Activated naive CD4-positive, alpha-beta T cell treated with anti-CD3 and anti-CD28 coated beads, Interleukin-2, amount 50 U/mL, for 16 hours (primary cell): Measurements from ENCODE around the gene CD34.

ENCODE experiments used
- DNase-seq: peaks from one replicate; pipeline ENCODE4 v3.0.0-alpha.2; 2020

CD34 gene

DNA sequence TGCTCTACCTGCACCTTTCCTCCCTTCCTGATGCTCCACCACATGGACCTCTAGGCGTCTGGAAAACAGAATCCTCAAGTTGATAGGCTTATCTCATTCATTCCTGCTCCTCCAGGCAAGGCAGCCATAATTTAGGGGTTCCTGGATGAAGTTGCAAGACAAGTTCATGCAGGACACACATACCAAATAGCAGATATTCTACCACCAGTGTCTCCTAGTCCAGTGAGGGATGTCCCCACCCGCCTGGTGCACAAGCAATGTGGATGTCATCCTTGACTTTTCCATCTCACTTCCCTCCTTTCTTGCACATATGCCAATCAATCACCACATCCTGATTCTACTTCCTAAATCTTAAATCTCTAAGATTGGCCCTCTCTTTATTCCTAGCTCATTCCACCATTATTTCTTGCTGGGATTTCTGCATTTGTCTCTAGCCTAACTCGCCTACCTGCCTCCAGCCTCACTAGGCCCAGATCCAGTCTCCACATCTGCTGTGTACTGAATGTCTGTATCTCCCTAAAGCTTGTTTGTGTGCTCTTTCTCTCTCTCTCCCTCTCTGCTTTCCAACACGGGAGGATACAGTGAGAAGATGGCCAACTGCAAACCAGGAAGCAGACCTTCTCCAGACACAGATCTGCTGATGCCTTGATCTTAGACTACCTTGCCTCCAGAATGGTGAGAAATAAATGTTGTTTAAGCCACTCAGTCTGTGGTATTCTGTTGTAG lies 40.5 kb downstream of the CD34 start:
- DNase-seq = no peak

DNA sequence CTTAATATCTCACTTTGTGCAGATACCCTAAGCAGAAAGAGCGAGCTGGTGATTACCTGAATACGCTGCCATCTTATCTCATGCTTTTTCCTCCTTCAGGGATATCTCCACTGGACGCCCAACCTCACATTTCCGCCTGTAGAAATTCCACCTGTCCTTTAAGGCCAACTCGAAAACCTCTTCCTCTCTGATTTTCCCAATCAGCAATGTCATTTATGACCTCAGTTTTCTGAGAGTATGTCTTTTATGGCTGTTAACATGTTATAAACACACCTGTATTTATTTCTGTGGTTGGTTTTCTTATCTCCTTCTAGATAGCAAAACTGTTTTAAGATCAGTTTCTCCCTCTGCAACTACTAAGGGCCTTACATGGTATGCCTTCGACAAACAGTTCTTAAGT lies 41.1 kb downstream of the CD34 start:
- no peak for DNase-seq

DNA sequence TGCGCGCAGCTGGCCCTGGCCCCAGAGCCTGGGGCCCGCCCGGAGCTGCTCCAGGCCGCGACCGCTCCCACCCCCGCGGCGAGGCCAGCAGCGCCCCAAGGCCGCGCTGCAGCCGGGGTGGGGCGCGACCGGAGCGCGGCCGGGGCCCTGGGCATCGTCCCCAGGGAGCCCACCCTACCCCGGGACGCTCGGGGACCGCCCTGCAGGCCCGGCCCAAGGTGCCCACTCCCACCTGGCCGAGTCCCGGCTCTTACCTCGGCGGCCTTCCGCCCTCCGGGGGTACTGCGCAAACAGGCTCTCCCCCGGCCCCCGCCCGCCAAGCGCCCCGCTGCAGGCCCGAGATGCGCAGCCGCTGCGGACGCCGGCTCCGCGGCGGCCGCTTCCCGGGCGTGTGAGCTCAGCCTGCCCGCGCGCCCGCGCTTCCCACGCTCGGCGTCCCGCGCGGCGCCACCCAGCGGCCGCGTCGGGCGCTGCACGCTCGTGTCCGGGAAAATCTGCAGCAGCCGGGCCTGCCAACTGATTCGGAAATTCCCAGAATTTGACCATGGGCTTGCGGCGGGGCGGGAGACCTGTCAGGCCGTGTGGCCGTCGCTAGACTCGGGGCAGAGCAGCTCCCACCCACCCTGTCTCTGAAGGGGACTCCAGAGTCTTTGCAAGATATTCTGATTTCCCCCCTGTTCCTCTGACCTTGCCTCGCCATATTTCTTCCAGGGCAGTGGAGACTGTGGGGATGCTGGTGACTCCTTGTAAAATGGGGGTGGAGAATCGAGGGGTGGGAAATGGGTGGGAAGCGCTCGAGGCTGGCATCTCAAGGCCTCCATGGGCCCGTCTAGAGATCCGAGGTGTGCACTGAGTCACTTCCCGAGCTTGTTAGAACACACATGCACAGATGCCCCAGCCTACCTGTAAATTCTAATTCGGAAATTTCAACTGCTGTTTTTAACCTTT lies 41.9 kb downstream of the CD34 start:
- peak; percentile 74 for DNase-seq

DNA sequence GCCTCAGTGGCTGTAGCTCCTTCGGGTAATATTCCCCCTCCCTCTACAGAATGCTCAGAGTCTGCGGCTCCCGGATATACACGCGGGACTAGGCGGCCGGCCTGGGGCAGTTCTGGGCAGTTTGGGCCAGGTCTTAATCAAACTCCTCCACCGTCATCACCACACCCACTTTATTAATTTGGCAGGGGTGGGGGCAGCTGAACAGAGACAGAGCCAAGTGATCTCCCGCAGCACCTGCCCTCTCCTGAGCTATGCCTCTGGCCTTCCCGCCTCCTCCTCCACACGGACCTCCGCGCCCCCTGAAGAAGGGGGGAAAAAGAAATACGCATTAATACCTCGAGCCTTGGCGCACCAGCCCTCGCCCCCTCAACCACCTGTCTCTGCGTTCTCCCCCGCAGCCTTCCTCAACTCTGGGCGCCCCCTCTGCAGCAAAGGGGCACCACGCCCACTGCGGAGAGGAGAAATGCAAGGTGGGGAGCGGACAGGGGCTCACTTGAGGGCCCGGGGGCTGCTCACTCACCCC lies 42.6 kb downstream of the CD34 start:
- DNase-seq = peak; percentile 29

GRCh38 chr1:207867136-207868109 lies 43.5 kb downstream of the CD34 start:
- peak; percentile 48 for DNase-seq

- no peak for DNase-seq
Measured at GRCh38 chr1:207866471-207867135, 44.3 kb downstream of the CD34 start.

DNA sequence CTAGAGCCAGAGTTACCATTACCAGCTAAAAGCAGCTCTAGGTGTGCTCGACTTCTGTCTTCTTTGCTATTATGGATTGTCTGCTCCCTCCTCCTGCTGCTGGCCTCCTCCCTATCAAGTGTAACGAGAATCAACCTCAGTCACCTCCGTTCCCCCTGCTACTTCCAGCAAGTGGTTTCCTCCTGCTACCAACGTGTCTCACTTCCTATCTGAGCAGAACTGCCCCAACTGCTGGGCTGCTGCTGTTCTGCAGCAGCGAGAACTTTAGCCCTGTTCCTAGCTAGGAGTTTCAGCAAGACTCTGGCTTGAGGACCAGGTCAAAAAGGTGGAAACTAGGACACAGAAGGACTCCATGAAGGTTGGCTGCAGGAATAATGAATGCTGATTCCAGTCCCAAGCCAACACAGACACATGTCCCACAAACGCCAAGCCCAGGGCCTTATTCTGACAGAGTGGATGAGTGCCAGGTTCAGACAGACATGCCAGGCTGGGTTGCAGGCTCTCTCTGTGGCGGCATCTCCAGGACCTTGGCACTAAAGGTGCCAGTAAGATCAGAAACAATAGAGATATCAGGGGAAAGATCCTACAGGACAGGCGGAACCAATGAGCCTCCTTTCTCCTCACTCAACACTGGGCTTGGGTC lies 46.9 kb downstream of the CD34 start:
- DNase-seq = peak; percentile 44

GRCh38 chr1:207862241-207862787 lies 48.6 kb downstream of the CD34 start:
- DNase-seq = no peak

DNA sequence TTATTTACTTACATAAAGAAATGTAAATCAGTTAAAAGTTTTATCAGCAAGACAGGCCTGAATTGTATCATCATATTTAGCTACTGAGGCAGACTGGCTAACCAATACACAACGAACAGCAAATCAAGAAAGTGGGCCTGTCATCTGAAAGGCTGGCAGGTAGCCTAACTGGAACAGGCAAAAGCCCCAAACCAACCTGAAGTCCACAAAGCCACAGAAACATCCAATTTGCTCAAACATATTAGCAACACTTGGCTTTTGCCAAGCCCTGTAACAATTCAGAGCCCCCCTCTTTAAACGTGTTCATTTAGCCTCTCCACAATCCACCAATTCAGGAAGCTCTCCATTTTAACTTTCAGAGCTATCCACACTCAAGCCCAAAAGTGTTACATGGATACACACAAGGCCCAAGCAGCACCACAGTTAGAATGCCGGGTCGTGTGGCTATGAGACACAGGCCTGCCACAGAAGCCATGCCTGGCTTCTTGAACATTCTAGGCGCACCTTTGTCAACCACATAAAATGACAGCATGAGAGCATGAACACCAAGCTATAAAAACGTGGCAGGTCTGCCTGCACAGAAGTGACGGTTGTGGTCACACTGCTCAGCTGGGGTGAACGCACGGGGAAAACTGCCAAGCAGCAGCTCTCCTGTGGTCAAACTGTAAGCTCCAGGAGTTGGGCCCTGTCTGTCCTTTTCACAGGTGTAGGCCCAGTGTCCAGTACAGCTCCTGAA lies 49.3 kb downstream of the CD34 start:
- peak; percentile 30 for DNase-seq

DNA sequence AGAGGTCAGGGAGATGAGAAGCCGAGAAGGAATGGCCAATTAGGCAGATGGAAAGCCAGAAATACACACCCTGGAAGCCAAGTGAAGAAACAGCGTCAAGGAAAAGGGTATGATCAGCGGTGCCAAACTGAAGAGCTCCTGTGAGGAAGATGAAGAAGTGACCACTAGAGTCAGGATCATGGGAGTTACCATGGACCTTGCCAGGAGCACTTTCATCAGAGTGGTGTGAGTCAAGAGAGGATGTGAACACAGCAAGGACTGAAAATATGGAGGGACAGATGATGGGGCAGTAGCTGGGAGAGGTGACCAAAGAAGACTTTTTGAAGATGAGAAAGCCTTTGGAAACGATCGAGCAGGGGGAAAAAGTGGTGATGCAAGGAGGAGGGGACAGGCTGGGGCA lies 50.4 kb downstream of the CD34 start:
- DNase-seq = no peak

- no peak for DNase-seq
Measured at GRCh38 chr1:207858806-207859205, 52.1 kb downstream of the CD34 start.

GRCh38 chr1:207858281-207858680 lies 52.6 kb downstream of the CD34 start:
- DNase-seq = no peak

DNA sequence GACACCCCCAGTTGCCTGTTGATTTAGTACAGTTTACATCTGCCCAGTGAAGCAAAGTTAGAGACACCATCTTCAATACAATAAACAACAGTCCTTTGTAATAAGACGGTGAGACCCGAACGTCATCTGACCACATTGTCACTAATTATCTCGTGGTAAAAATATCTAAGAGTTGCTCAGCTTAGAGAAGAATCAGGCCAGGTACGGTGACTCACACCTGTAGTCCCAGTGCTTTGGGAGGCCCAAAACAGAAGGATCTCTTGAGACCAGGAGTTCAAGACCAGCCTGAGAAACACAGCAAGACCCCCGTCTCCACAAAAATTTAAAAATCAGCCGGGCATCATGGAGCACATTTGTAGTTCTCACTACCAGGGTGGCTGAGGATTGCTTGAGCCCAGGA lies 53.5 kb downstream of the CD34 start:
- DNase-seq = no peak

GRCh38 chr1:207856276-207857023 lies 54.5 kb downstream of the CD34 start:
- DNase-seq = no peak

- DNase-seq = no peak
Measured at GRCh38 chr1:207854001-207854400, 56.9 kb downstream of the CD34 start.

- DNase-seq = no peak
Measured at GRCh38 chr1:207853372-207853757, 57.6 kb downstream of the CD34 start.

DNA sequence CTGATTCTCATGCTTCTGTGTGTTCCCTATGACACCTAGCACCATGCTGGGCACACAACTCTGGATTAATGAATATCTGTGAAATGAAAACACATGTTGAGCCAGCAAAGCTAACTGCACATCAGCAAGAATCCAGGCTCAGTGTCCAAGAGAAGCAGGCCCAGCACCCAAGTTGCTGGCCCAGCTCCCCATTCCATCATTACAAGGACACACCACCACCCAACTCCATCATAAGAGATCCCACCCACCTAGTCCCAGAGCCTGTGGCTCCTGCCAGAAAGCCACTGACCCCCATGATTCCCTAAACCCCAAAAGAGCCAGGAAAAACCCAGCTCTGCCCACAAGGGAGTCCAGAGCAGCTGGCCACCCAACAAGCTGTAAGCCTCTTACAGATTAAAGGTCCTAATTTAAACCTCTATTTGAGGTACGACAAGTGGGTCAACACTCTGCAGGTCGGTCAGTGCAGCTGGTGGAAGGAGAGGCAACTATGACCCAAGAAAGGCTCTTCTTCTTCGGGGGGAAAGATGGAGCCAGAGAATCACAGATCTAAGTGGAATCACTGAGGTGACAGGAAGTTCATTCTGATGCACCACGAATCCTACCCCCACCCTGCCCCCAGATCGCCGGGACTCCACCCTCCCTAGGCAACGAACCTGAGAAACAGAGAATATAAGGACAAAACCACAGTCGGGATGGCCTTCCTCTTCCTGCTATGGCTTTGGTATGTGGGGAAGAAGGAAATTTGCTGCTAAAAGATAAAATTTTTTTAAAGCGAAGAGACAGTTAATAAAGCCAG lies 58.2 kb downstream of the CD34 start:
- no peak for DNase-seq

DNA sequence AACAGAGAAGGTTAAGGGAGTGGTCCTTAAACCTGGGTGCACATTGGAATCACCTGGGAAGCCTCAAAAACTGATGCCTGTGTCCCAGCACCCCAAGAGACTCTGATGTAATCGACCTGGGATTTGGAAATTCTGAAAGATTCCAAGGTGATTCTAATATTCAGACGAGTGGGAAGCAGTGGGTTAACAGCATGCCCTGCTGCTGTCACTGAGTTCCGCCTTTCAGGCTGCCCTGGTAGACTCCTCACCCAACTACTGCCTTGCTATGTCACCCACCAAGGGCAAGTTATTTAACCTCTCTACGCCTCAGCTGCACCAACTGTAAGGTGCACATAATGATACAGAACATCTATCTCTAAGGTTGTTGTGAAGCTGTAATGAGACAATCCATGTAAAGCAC lies 59.2 kb downstream of the CD34 start:
- no peak for DNase-seq
